D341Med (cell line): Measurements from ENCODE around the gene POU6F2.

Experiments used
- DNase-seq: peaks from one replicate; pipeline ENCODE4 v3.0.0; 2012; ENCODE audit warnings: low spot score

Gene POU6F2

GRCh38 chr7:39259391-39260003, 281.8 kb downstream of the POU6F2 start:
- no peak for DNase-seq

- DNase-seq = no peak
These were observed 282.7 kb downstream of the POU6F2 start for GRCh38 chr7:39260279-39260844.

DNA sequence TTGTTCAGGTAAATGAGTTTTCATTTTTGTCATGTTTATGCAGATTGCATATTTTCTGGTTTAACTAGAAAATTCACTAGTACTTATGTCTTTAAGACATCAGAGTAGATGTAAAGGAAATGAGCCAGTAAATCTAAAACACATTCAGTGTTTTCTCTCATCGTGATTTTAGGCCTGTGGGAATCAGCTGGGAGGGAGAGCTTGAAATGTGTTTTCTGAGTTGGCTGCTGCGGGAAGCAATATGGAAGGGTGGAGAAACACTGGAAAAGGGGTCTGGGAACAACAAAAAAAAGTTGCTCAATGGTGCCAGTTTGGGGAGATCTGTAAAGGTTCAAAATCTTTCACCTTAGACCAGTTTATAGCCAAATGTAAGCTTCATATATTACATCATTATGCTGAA, 284.1 kb downstream of the POU6F2 start:
- no peak for DNase-seq

- DNase-seq = peak; percentile 56
These were observed 288.2 kb downstream of the POU6F2 start for GRCh38 chr7:39265641-39266591.

DNA sequence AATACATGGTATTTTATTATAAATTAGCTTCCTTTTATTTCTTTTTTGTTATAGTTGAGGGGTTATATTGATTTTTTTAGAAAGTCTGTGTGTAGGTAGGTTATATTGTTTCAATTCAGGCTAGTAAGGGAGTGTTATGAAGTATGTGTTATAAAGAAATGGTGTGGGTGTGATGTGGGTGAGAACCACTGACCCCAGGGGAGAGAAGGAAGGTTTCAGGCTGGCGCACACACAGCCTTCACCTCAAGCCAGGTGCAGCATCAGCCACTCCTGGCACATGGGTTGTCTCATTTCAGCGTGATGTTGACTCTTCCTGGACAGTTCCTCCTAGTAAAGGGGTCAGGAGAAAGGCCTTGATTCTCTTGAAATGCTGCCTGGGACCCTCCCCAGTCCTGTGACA, 291.3 kb downstream of the POU6F2 start:
- DNase-seq = no peak

- DNase-seq = no peak
These were observed 292.3 kb downstream of the POU6F2 start for GRCh38 chr7:39270018-39270417.

- DNase-seq = peak; percentile 79
These were observed 293.7 kb downstream of the POU6F2 start for GRCh38 chr7:39271402-39271801.

GRCh38 chr7:39272111-39272510, 294.4 kb downstream of the POU6F2 start:
- DNase-seq = no peak

DNA sequence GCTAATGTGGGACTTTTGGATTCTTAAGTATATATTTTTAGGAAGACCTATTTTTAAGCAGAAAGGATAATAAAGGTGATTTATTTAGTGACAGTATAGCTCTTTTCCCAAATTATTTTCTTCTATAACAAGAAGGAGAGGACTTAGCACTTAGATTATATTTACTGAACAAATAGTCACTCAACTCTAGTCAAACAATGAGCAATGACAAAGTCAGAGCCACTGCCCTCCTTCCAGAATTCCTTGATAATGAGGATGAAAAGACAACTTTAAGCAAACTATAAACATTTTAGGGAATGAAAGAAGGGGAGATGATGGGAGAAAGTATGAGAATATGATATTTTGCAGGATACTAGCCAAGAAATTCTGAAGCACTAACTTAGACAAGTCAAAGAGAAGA, 295.0 kb downstream of the POU6F2 start:
- no peak for DNase-seq

GRCh38 chr7:39280337-39280736, 302.6 kb downstream of the POU6F2 start:
- no peak for DNase-seq

GRCh38 chr7:39285256-39285655, 307.5 kb downstream of the POU6F2 start:
- no peak for DNase-seq

- no peak for DNase-seq
These were observed 310.6 kb downstream of the POU6F2 start for GRCh38 chr7:39288303-39288702.

GRCh38 chr7:39291628-39292410, 314.1 kb downstream of the POU6F2 start:
- DNase-seq = no peak

- DNase-seq = no peak
These were observed 315.5 kb downstream of the POU6F2 start for GRCh38 chr7:39293056-39293823.

GRCh38 chr7:39294022-39294421, 316.3 kb downstream of the POU6F2 start:
- no peak for DNase-seq

DNA sequence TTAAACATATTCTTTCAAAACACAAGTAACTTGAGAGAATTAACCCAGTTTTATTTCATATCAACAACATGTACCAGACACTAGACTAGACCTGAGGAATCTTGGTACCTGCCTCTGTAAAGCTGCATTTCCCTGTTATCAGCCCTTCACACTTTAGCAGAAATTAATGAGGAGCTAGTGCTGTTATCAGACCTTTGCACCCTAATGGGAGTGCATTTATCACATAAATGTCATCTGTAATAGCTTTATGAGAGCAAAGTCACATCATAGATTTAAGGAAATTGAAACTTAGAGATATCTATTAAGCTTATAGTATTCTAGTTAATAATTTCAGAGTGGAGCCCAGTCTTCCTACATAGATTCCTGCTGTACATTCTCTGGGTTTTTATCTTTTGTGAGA, 318.1 kb downstream of the POU6F2 start:
- no peak for DNase-seq

- DNase-seq = no peak
These were observed 322.0 kb downstream of the POU6F2 start for GRCh38 chr7:39299695-39300094.

DNA sequence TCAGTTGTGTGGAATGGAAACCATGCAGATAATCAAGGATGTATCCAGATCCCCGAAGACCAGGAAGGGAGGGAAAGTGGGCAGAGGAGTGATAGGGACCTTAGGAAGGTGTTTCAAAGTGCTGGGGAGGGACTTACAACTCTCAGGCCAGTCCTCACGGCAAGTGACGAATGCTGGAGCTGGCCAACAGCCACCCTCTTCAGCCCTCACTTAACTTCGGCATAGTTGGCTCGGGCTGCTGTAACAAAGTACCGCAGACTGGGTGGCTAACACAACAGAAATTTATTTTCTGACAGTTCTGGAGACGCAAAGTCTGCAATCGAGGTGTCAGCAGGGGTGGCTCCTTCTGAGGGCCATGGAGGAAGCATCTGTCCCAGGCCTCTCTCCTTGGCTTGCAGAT, 322.6 kb downstream of the POU6F2 start:
- no peak for DNase-seq

GRCh38 chr7:39301543-39301942, 323.8 kb downstream of the POU6F2 start:
- DNase-seq = no peak

DNA sequence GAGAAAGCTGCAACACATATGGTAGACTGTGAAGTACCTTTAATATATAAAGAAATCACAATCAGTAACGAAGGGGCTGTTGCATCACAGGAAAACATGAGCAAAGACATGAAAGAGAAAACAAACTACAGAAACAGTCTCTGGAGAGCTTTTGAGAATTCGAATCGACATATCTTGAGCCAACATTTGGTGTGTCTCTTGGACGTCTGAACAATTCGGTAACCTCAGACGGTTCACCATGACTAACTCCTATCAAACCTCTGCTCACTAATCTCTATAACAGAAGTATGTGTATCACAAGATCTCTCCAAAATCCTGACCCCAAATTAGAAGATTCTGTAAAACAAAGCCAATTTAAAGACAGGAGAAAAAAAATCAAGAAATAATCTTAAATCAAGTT, 326.5 kb downstream of the POU6F2 start:
- no peak for DNase-seq

GRCh38 chr7:39304668-39305405, 327.1 kb downstream of the POU6F2 start:
- no peak for DNase-seq
